OCI-M1 (cell line): ENCODE measurements around the gene KCNS1.

Source experiments
- DNase-seq: peaks from one replicate; lab custom pipeline; 2025; lab: John Stamatoyannopoulos, UW

The KCNS1 gene

DNA sequence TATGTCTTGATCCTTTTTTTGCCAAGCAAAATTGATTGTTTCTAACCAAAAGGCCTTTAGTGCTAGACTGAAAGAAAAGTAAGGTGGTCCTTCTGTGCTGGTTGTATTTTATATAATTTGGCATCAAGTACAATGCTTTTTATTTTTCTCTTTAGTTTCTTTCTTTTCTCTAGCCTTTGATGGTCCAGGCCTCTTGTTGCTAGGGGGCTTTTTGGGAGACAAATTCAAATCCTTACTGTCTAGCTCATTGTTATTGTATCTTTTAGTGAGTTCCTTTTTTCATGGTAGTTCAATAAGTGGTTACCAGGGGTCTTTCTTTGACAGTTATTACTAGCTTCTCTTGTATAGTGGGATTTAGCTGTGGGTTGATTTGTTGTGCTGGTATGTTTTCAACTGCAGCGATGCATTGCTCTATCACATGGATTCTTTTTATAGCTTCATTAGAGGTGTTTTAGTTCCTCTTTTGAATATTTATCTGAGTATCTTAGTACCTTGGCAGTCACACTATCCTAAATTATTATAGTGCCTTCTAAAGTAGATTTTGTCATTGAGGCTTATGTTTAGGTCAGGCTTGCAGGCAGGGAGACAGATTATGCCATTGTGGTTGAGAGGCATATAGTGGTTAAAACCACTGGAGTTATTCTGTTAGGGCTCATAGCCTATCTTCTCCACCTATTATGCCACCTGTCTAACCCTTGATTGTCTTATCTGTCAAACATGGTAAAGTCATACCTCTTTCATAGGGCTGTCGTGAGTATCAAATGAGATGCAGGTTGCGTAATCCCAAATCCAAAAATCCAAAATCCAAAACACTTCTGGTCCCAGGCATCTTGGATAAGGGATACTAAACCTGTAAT is 49.5 kb downstream of the KCNS1 start:
- DNase-seq: peak; percentile 40

DNA sequence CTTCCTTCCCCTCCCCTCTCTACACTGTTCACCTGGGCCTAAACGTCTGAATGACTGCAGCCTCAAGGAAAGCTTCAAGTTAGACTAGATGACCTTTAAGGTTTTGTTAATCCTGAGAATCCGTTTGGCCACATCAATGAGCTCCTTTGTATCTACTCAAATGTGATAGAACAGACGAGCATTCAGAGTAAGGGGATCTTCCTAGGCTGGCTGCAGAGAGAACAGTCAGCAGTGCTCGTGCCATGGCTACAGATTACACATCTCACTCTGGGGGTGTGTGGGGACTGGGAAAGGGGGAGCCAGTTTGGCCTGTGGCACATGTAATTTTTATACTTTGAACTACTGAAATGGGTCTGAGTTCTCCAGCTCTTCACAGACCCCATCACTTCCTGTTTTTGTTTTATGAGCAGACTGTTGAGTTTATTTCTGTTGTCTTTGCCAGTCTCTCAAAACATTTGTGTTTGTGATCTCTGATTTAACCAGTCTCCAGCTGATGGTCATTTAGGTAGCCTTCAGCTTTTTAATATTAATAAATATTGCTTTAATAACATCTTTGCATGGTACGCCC is 50.9 kb downstream of the KCNS1 start:
- DNase-seq: peak; percentile 39

DNA sequence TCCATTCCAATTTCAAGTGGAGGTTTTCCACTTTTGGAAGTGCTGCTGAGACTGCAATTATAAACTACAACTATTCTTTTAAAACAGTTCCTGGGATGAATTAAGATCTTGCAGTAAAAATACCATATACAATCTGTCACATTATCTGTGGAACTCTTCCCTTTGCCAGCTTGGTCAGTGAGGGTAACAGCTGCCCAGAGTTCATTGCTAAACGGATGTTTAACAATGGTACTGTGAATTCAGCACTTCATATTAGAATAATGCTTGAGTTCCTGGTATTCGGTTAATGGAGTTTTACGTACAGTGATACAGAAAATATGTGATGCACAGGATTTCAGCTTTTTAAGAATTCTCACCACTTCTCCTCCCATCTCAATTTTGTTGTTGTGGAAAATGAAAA is 51.5 kb downstream of the KCNS1 start:
- no peak for DNase-seq

DNA sequence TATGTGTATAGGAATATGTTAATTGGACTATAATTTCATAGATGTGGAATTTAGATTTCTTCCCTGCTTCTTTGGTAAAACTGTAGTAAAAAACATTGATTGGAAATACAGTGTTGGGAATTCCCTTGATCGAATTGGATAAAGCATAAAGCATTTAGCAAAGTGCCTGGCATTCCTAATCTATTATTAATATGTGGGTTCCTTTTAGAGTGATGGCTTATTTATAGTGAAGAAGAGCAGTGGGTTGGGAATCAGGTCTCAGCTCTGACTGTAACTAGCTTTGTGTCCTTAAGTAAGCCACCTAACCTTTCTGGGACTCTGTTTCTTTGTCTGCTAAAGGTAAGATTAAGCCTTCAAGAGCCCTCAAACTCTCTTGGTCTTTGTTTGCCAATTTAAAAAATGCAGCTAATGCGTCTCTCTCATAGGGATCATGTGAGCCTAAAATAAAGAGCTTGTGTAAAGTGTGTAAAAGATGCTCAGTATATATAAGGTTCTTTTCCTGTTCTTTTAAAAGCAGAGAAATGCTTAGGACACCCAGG is 53.3 kb downstream of the KCNS1 start:
- no peak for DNase-seq

DNA sequence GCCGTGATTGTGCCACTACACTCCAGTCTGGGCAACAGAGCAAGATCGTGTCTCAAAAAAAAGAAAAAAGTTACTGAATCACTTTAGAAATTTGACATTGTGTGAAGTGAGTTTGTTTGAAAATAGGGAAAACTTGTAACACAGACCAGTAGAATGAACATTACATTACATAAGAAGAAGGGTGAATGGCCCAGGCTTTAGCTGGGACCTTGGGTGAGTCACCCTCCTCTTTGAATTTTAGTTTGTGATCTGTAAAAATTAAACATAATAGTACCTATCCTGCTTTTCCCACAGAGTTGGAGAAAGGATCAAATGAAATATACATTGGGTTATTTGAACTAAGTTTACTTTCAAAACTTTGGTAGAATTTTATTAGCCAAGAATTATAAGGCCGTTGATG is 56.3 kb downstream of the KCNS1 start:
- no peak for DNase-seq

DNA sequence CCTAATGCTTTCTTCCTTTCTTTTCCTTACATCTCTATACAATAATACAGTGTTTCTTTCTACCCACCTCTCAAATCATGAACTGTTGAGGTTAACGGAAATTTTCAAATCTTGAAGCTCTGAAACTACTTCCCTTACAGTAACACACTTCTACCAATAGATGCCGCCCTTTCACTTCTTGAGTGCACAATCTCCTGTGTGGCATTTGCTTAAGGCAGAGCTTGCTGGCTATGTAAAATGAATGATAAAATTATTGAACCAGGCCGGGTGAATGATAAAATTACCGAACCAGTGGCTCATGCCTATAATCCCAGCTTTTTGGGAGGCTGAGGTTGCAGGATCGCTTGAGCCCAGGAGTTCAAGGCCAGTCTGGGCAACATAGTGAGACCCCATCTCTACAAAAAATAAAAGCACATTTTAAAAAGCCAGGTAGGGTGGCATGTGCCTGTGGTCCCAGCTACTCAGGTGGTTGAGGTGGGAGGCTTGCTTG is 56.8 kb downstream of the KCNS1 start:
- peak; percentile 84 for DNase-seq

DNA sequence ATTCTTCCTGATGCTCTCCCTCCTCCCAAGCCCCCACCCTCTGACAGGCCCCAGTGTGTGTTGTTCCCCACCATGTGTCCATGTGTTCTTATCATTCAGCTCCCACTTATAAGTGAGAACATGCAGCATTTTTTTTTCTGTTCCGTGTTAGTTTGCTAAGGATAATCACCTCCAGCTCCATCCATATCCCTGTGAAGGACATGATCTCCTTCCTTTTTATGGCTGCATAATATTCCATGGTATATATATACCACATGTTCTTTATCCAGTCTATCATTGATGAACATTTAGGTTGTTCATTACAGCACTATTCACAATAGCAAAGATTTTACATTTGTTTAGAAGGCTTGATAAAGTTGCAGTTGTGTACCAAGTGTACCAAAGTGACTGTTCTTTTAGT is 57.9 kb downstream of the KCNS1 start:
- DNase-seq: no peak
